HL-60/S4 (cell line): Measurements from ENCODE around the gene WDR27.

Source experiments
- in situ Hi-C: fragments of 300-500 bp; cut with MboI; formaldehyde crosslinking; loops from 2 replicates; pipeline ENCODE4 v1.14.3; 2022; ENCODE audit warnings: low sequenced_read_pairs

Gene WDR27

GRCh38 chr6:169701954-169702839 lies at the start of gene WDR27, which contains the start of gene C6orf120:
Gene WDR27, minus strand, starts transcription at chr6:169702029. Its CDS starts 13,024 bp downstream, at chr6:169689005.
Gene C6orf120, plus strand, starts transcription at chr6:169702126. Its CDS starts 334 bp downstream, at chr6:169702460.
- in situ Hi-C loops, result no loop called here

GRCh38 chr6:169746556-169746955 lies 44.7 kb upstream of the WDR27 start:
- in situ Hi-C loops, result no loop called here

GRCh38 chr6:169745405-169745804 lies 43.6 kb upstream of the WDR27 start:
- in situ Hi-C loops, result no loop called here

- in situ Hi-C loops, result no loop called here
Measured at GRCh38 chr6:169741344-169741743, 39.5 kb upstream of the WDR27 start.

- in situ Hi-C loops, result no loop called here
Measured at GRCh38 chr6:169738976-169739529, 37.2 kb upstream of the WDR27 start.

- in situ Hi-C loops, result no loop called here
Measured at GRCh38 chr6:169738204-169738975, 36.6 kb upstream of the WDR27 start.

- in situ Hi-C loops, result no loop called here
Measured at GRCh38 chr6:169729961-169730360, 28.1 kb upstream of the WDR27 start.

GRCh38 chr6:169726963-169727362 lies 25.1 kb upstream of the WDR27 start:
- in situ Hi-C loops, result no loop called here

GRCh38 chr6:169726049-169726400 lies 24.2 kb upstream of the WDR27 start:
- in situ Hi-C loops, result no loop called here

- in situ Hi-C loops, result no loop called here
Measured at GRCh38 chr6:169725125-169726048, 23.6 kb upstream of the WDR27 start.

- in situ Hi-C loops, result no loop called here
Measured at GRCh38 chr6:169724494-169725124, 22.8 kb upstream of the WDR27 start, which contains the start of gene PHF10. Gene PHF10, minus strand, starts transcription at chr6:169724500. Its CDS starts 569 bp downstream, at chr6:169723931.

- in situ Hi-C loops, result no loop called here
Measured at GRCh38 chr6:169723991-169724493, 22.2 kb upstream of the WDR27 start.

- in situ Hi-C loops, result no loop called here
Measured at GRCh38 chr6:169723200-169723909, 21.5 kb upstream of the WDR27 start.

- in situ Hi-C loops, result no loop called here
Measured at GRCh38 chr6:169722362-169723199, 20.8 kb upstream of the WDR27 start.

- in situ Hi-C loops, result no loop called here
Measured at GRCh38 chr6:169720207-169720855, 18.5 kb upstream of the WDR27 start.

- in situ Hi-C loops, result no loop called here
Measured at GRCh38 chr6:169719117-169719516, 17.3 kb upstream of the WDR27 start.

GRCh38 chr6:169714595-169714994 lies 12.8 kb upstream of the WDR27 start:
- in situ Hi-C loops, result no loop called here

- in situ Hi-C loops, result no loop called here
Measured at GRCh38 chr6:169714178-169714577, 12.3 kb upstream of the WDR27 start.
